GM12873 (cell line): ENCODE measurements around the gene LYRM1.

Experiments used
- CTCF ChIP-seq: IDR thresholded peaks from 2 replicates; pipeline ENCODE4 v1.5.1; 2012; ENCODE audit warnings: low read depth, mild to moderate bottlenecking, moderate library complexity, low read length, control low read depth; ENCODE audit not compliant: insufficient read depth; ENCODE audit errors: missing control alignments

LYRM1 gene

GRCh38 chr16:20867585-20867984 is 33.0 kb upstream of the LYRM1 start:
- TF ChIP-seq CTCF, result no peak

GRCh38 chr16:20868890-20869289 is 31.7 kb upstream of the LYRM1 start:
- TF ChIP-seq CTCF, result no peak

GRCh38 chr16:20870122-20870820 is 30.3 kb upstream of the LYRM1 start:
- no peak for TF ChIP-seq CTCF

- no peak for TF ChIP-seq CTCF
These were observed 29.3 kb upstream of the LYRM1 start for GRCh38 chr16:20871258-20871657.

GRCh38 chr16:20871941-20872815 is 28.4 kb upstream of the LYRM1 start:
- no peak for TF ChIP-seq CTCF

GRCh38 chr16:20873331-20873730 is 27.2 kb upstream of the LYRM1 start:
- TF ChIP-seq CTCF, result no peak

- no peak for TF ChIP-seq CTCF
These were observed 26.4 kb upstream of the LYRM1 start for GRCh38 chr16:20874088-20874581.
